Duodenal mucosa (tissue), 2 donors: ENCODE measurements around the gene SNX25.

Experiments
- H3K27ac ChIP-seq: one replicate; pipeline ENCODE4 v1.7.0; 2013; ENCODE audit warnings: low read depth, low read length
- H3K27me3 ChIP-seq, 2 donors: one replicate each; pipeline ENCODE4 v1.7.0; 2013; ENCODE audit warnings: low read length in 2 of 2, control low read depth in 1 of 2; ENCODE audit not compliant: insufficient read depth in 2 of 2, control insufficient read depth in 1 of 2
- H3K36me3 ChIP-seq, 2 donors: one replicate each; pipeline ENCODE4 v1.7.0; 2013; ENCODE audit warnings: low read length in 2 of 2, control low read depth in 1 of 2; ENCODE audit not compliant: insufficient read depth in 2 of 2, control insufficient read depth in 1 of 2
- H3K4me1 ChIP-seq, 2 donors: one replicate each; pipeline ENCODE4 v1.7.0; 2013; ENCODE audit warnings: low read length in 2 of 2, control low read depth in 1 of 2; ENCODE audit not compliant: insufficient read depth in 2 of 2, control insufficient read depth in 1 of 2
- H3K4me3 ChIP-seq, 2 donors: one replicate each; pipeline ENCODE4 v1.7.0; 2013; ENCODE audit warnings: low read length in 2 of 2, low read depth in 1 of 2
- H3K9ac ChIP-seq, 2 donors: one replicate each; pipeline ENCODE4 v1.7.0; 2013; ENCODE audit warnings: low read length in 2 of 2, low read depth in 1 of 2
- H3K9me3 ChIP-seq, 2 donors: one replicate each; pipeline ENCODE4 v1.7.0; 2013; ENCODE audit warnings: low read length in 2 of 2, control low read depth in 1 of 2; ENCODE audit not compliant: control insufficient read depth in 1 of 2

The SNX25 gene

DNA sequence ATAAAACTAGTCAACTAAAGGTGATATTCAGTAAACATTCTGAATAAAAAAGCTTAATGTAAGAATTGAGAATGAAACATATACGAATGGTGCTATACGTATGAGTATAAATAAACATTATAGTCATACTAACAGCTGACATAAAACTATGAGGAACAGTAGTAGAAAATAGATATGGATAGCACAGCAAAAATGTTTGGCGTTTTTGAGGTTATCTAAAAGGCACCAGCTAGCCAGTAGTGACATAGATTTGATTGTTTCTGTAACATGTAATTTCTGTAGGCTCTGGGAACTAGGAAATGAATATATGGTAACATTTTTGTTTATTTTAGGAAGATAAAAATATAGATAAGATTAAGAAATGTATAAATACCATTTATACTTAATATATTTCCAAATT, 69.3 kb downstream of the SNX25 start:
- Histone ChIP-seq H3K27me3 (no peaks in the 10 kb centered on the region), H3K27ac (no peak overlapping the region), H3K9me3 (no peaks in the 10 kb centered on the region)

GRCh38 chr4:185280608-185281007, 71.2 kb downstream of the SNX25 start:
- Histone ChIP-seq H3K9ac (no peak overlapping the region), H3K9me3 (no peaks in the 10 kb centered on the region), H3K27me3 (no peaks in the 10 kb centered on the region), H3K27ac (no peak overlapping the region), H3K4me3 (no peak overlapping the region), H3K4me1 (no peaks in the 10 kb centered on the region), H3K36me3 (no peaks in the 10 kb centered on the region)

More for the DNA sequence above, 69.3 kb downstream of the SNX25 start:
- H3K36me3 ChIP-seq, result no peaks in the 10 kb centered on the region
- no peak overlapping the region for H3K4me3 ChIP-seq
- no peak overlapping the region for H3K9ac ChIP-seq
- no peaks in the 10 kb centered on the region for H3K4me1 ChIP-seq

GRCh38 chr4:185282968-185283367, 73.6 kb downstream of the SNX25 start:
- no peaks in the 10 kb centered on the region for H3K4me1 ChIP-seq
- no peaks in the 10 kb centered on the region for H3K36me3 ChIP-seq
- H3K9ac ChIP-seq, result no peak overlapping the region
- H3K9me3 ChIP-seq, result no peaks in the 10 kb centered on the region
- H3K27ac ChIP-seq, result no peak overlapping the region
- no peaks in the 10 kb centered on the region for H3K27me3 ChIP-seq
- H3K4me3 ChIP-seq, result no peak overlapping the region

- H3K27ac ChIP-seq, result no peak overlapping the region
- no peaks in the 10 kb centered on the region for H3K4me1 ChIP-seq
- H3K27me3 ChIP-seq, result no peaks in the 10 kb centered on the region
- H3K4me3 ChIP-seq, result no peak overlapping the region
- H3K36me3 ChIP-seq, result no peaks in the 10 kb centered on the region
- H3K9ac ChIP-seq, result no peak overlapping the region
- H3K9me3 ChIP-seq, result no peaks in the 10 kb centered on the region
These were observed 74.3 kb downstream of the SNX25 start for GRCh38 chr4:185283723-185284122.

GRCh38 chr4:185285632-185286393, 76.4 kb downstream of the SNX25 start:
- no peak overlapping the region for H3K4me3 ChIP-seq
- H3K27ac ChIP-seq, result no peak overlapping the region
- H3K9ac ChIP-seq, result no peak overlapping the region
- H3K9me3 ChIP-seq, result no peaks in the 10 kb centered on the region
- no peaks in the 10 kb centered on the region for H3K36me3 ChIP-seq
- H3K4me1 ChIP-seq, result no peaks in the 10 kb centered on the region
- no peaks in the 10 kb centered on the region for H3K27me3 ChIP-seq

DNA sequence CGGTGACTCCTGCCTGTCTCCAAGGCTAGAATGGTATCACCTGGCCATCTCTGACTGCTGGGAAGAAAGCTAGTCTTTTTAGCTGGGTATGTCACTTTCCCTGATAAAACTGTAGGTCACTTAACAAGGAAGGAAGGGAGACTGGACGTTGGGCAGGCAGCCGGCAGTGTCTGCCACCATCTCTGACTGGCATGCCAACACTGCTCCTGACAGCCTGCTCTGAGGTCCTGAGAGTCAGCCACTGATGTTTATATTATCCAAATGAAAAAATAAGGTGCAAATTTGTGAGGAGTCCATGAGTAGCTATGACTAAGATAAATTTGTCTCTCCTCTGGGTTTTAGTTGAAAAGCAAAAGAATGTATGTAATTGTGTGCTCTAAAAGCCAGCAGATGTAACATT, 77.2 kb downstream of the SNX25 start:
- H3K27ac ChIP-seq, result no peak overlapping the region
- H3K4me1 ChIP-seq, result no peaks in the 10 kb centered on the region
- no peaks in the 10 kb centered on the region for H3K27me3 ChIP-seq
- no peak overlapping the region for H3K4me3 ChIP-seq
- no peaks in the 10 kb centered on the region for H3K9me3 ChIP-seq
- H3K9ac ChIP-seq, result no peak overlapping the region
- no peaks in the 10 kb centered on the region for H3K36me3 ChIP-seq

DNA sequence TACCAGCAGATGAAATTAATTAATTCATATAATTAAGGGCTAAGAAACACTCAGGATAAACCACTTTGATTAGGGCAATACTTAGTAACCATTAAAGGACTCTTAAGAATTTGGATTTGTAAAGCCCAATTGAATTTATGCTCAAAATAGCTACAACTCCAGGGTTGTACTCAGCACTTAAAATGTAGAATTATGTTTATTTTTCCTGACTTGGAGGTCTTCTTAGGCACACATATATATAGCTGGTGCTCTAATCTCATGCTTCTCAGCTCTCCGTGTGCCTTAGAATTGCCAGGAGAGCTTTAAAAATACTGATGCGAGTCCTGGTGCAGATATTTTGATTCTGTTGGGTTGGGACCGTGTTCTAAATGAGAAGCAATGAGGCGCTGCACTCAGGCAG, 77.6 kb downstream of the SNX25 start:
- Histone ChIP-seq H3K9me3 (no peaks in the 10 kb centered on the region), H3K27me3 (no peaks in the 10 kb centered on the region), H3K4me3 (no peak overlapping the region), H3K36me3 (no peaks in the 10 kb centered on the region), H3K27ac (no peak overlapping the region), H3K9ac (no peak overlapping the region), H3K4me1 (no peaks in the 10 kb centered on the region)

DNA sequence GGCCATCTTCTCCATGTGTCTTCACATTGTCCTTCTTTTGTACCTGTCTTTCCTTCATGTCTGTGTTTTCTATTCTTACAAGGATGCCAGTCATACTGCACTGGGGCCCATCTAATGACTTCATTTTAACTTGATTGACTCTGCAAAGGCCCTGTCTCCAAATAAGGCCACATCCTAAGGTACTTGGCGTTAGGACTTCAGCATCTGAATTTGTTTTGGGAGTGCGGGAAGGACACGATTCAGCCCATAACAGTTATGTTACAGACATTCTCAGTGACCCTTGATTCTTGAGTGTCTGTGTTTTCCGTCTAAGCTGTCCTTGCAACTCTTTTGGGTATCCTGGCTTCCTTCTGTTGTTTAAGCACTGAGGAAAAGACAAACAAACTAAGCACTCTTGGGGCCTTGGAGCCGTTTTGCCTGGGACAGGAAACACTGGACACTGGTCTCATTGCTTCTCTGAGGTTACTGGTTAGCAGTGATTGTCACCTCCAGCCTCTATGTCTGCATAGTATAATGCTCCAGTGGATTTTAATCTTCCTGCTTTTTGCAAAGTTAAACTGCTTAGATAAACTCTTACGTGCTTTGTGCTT, 80.7 kb downstream of the SNX25 start:
- H3K27ac ChIP-seq, result no peak overlapping the region
- no peaks in the 10 kb centered on the region for H3K9me3 ChIP-seq
- H3K4me1 ChIP-seq, result no peaks in the 10 kb centered on the region
- no peaks in the 10 kb centered on the region for H3K36me3 ChIP-seq
- no peaks in the 10 kb centered on the region for H3K27me3 ChIP-seq
- no peak overlapping the region for H3K4me3 ChIP-seq
- H3K9ac ChIP-seq, result no peak overlapping the region

- Histone ChIP-seq H3K27me3 (no peaks in the 10 kb centered on the region), H3K27ac (no peak overlapping the region), H3K9ac (no peak overlapping the region), H3K9me3 (no peaks in the 10 kb centered on the region), H3K4me3 (no peak overlapping the region), H3K4me1 (no peaks in the 10 kb centered on the region), H3K36me3 (no peaks in the 10 kb centered on the region)
These were observed 81.3 kb downstream of the SNX25 start for GRCh38 chr4:185290656-185291055.

GRCh38 chr4:185293202-185293601, 83.8 kb downstream of the SNX25 start:
- H3K27me3 ChIP-seq, result no peaks in the 10 kb centered on the region
- no peak overlapping the region for H3K4me3 ChIP-seq
- H3K36me3 ChIP-seq, result no peaks in the 10 kb centered on the region
- H3K4me1 ChIP-seq, result no peaks in the 10 kb centered on the region
- H3K9ac ChIP-seq, result no peak overlapping the region
- no peaks in the 10 kb centered on the region for H3K9me3 ChIP-seq
- H3K27ac ChIP-seq, result no peak overlapping the region
